HepG2 (cell line): ENCODE measurements around the gene ZNRF4. TPM values are rescaled to one million over a fixed set of nuclear protein-coding genes. Genes with fewer than 3 reads are reported as not detected.

Experiments used
- ATAC-seq: fragments of 200-7000 bp; cut with Tn5 transposase; 3 replicates; pipeline ENCODE4 v1.9.1; 2020; ENCODE audit warnings: mild to moderate bottlenecking, moderate library complexity
- BruUV-seq: library from RNA; stranded (reverse); fragments of 400-500 nt; replicated peaks from 2 replicates; lab custom pipeline; 2021; lab: Mats Ljungman, UMichigan
- CTCF ChIA-PET: fragments of 300-600 bp; formaldehyde crosslinking; extraction: SDS; loops from one replicate; lab custom pipeline; 2021; ENCODE audit warnings: low total read pairs, inconsistent platforms, low intra/inter-chr PET ratio; lab: Yijun Ruan, JAX
- POLR2A ChIA-PET: fragments of 350-600 bp; sonication (Branson Sonifier 250); formaldehyde crosslinking; loops from one replicate; lab custom pipeline; 2020; ENCODE audit warnings: antibody characterized with exemption, inconsistent platforms; lab: Yijun Ruan, JAX
- DNase-seq: peaks from one replicate; pipeline ENCODE4 v3.0.0-alpha.2; 2015; ENCODE audit warnings: low spot score
- FAIRE-seq: peaks from 3 replicates; lab custom pipeline; 2011; peaks lifted over from hg19 to GRCh38; lab: Jason Lieb, UNC
- H2AFZ ChIP-seq: one replicate; pipeline ENCODE4 v1.6.1; 2011; ENCODE audit warnings: low read length, inconsistent platforms
- H3K27ac ChIP-seq: fragments of 300-600 bp; 3 replicates; pipeline ENCODE4 v1.8.0; 2011; ENCODE audit warnings: mixed run types, mild to moderate bottlenecking, mixed read lengths, low read length, inconsistent platforms; ENCODE audit not compliant: insufficient read depth; ENCODE audit errors: extremely low read length
- H3K27me3 ChIP-seq, 2 experiments: fragments of 200-600 bp in 1 of 2; 2 replicates in 1 of 2; 3 replicates in 1 of 2; pipeline versions ENCODE4 v1.6.0 to v1.8.0; 2011; ENCODE audit warnings: low read length in 2 of 2, mild to moderate bottlenecking in 2 of 2, moderate library complexity in 2 of 2, inconsistent platforms in 1 of 2; ENCODE audit not compliant: insufficient read depth in 2 of 2, control insufficient read depth in 1 of 2
- H3K36me3 ChIP-seq, 2 experiments: fragments of 200-600 bp in 1 of 2; replicated peaks in 1 of 2; 2 replicates in 1 of 2; 3 replicates in 1 of 2; pipeline versions ENCODE4 v1.5.1 to v1.8.0; 2011; ENCODE audit warnings: low read length in 2 of 2, inconsistent platforms in 1 of 2; ENCODE audit not compliant: insufficient read depth in 2 of 2, control insufficient read depth in 1 of 2
- H3K4me1 ChIP-seq: 2 replicates; pipeline ENCODE4 v1.5.1; 2012; ENCODE audit warnings: low read length, inconsistent platforms; ENCODE audit not compliant: insufficient read depth
- H3K4me2 ChIP-seq: 2 replicates; pipeline ENCODE4 v1.6.0; 2011; ENCODE audit warnings: low read depth, low read length, inconsistent platforms
- H3K4me3 ChIP-seq, 3 experiments: fragments of 200-600 bp in 1 of 3; sonication (generic), shearing (Covaris generic) in 1 of 3; replicated peaks in 1 of 3; 2 replicates each; pipeline ENCODE4 v1.5.1; 2011 to 2016; ENCODE audit warnings: low read length in 3 of 3, inconsistent platforms in 2 of 3, low read depth in 2 of 3, mild to moderate bottlenecking in 2 of 3, control low read depth in 1 of 3, mixed read lengths in 1 of 3; ENCODE audit not compliant: insufficient read depth in 1 of 3
- H3K79me2 ChIP-seq: one replicate; pipeline ENCODE4 v1.6.1; 2011; ENCODE audit warnings: low read length, inconsistent platforms; ENCODE audit not compliant: insufficient read depth
- H3K9ac ChIP-seq: 2 replicates; pipeline ENCODE4 v1.6.0; 2011; ENCODE audit warnings: mild to moderate bottlenecking, low read depth, low read length, inconsistent platforms; ENCODE audit not compliant: insufficient read depth
- H3K9me3 ChIP-seq: 2 replicates; pipeline ENCODE4 v1.5.1; 2012; ENCODE audit warnings: mild to moderate bottlenecking, low read length
- H4K20me1 ChIP-seq: 2 replicates; pipeline ENCODE4 v1.6.0; 2011; ENCODE audit warnings: inconsistent platforms, mild to moderate bottlenecking, low read length, moderate library complexity; ENCODE audit not compliant: insufficient read depth
- AHR ChIP-seq: IDR thresholded peaks from 2 replicates; pipeline ENCODE4 v1.6.1; 2018; ENCODE audit warnings: missing genetic modification reagents, missing compliant biosample characterization
- ARNT ChIP-seq: fragments of 450-650 bp; IDR thresholded peaks from 2 replicates; pipeline ENCODE4 v1.6.1; 2017
- ASH2L ChIP-seq: fragments of 300-600, 200-600 bp; sonication (generic); IDR thresholded peaks from 2 replicates; pipeline ENCODE4 v1.7.0; 2017; ENCODE audit warnings: low read depth, mild to moderate bottlenecking, moderate library complexity, mixed read lengths, low read length; ENCODE audit not compliant: insufficient read length
- FOSL1 ChIP-seq: sonication (generic); formaldehyde crosslinking; IDR thresholded peaks from 2 replicates; pipeline ENCODE4 v1.9.0; 2021; ENCODE audit warnings: missing genetic modification reagents, borderline replicate concordance
- HIVEP1 ChIP-seq: sonication (generic); formaldehyde crosslinking; IDR thresholded peaks from 2 replicates; pipeline ENCODE4 v1.4.0; 2020; ENCODE audit warnings: mild to moderate bottlenecking, missing genetic modification reagents
- ISX ChIP-seq: sonication (generic); formaldehyde crosslinking; conservative IDR thresholded peaks from 2 replicates; pipeline ENCODE4 v1.5.0; 2020; ENCODE audit warnings: missing genetic modification reagents
- MXI1 ChIP-seq: IDR thresholded peaks from 3 replicates; pipeline ENCODE4 v1.6.1; 2012; ENCODE audit warnings: low read depth, low read length, inconsistent platforms, borderline replicate concordance
- NFYB ChIP-seq: sonication (generic); formaldehyde crosslinking; IDR thresholded peaks from 2 replicates; pipeline ENCODE4 v1.4.0; 2020; ENCODE audit warnings: missing genetic modification reagents
- NFYC ChIP-seq: IDR thresholded peaks from 2 replicates; pipeline ENCODE4 v1.6.1; 2016; ENCODE audit warnings: missing genetic modification reagents, missing compliant biosample characterization
- POLR2AphosphoS5 ChIP-seq: IDR thresholded peaks from 2 replicates; pipeline ENCODE4 v1.6.1; 2012; ENCODE audit warnings: low read depth, low read length
- TEAD3 ChIP-seq: optimal IDR thresholded peaks from 2 replicates; pipeline ENCODE3; 2016; ENCODE audit warnings: borderline replicate concordance
- THAP11 ChIP-seq: IDR thresholded peaks from 2 replicates; pipeline ENCODE4 v1.6.1; 2016; ENCODE audit warnings: missing biosample characterization, missing genetic modification reagents
- U2AF2 ChIP-seq: fragments of 200-400 bp; formaldehyde crosslinking; IDR thresholded peaks from 2 replicates; pipeline ENCODE4 v1.6.1; 2017; ENCODE audit warnings: low read depth, mild to moderate bottlenecking, low read length
- ZKSCAN5 ChIP-seq: sonication (generic); formaldehyde crosslinking; IDR thresholded peaks from 2 replicates; pipeline ENCODE4 v1.5.1; 2020; ENCODE audit warnings: mild to moderate bottlenecking, missing genetic modification reagents
- ZNF143 ChIP-seq: sonication (generic); formaldehyde crosslinking; IDR thresholded peaks from 2 replicates; pipeline ENCODE4 v1.4.0; 2020; ENCODE audit warnings: missing genetic modification reagents
- ZNF331 ChIP-seq: sonication (generic); formaldehyde crosslinking; IDR thresholded peaks from 2 replicates; pipeline ENCODE4 v1.4.0; 2020; ENCODE audit warnings: missing genetic modification reagents
- ZNF44 ChIP-seq: sonication (generic); formaldehyde crosslinking; IDR thresholded peaks from 2 replicates; pipeline ENCODE4 v1.5.1; 2020; ENCODE audit warnings: mild to moderate bottlenecking, missing genetic modification reagents
- ZNF451 ChIP-seq: sonication (generic); formaldehyde crosslinking; IDR thresholded peaks from 2 replicates; pipeline ENCODE4 v1.5.0; 2020; ENCODE audit warnings: mild to moderate bottlenecking, missing genetic modification reagents
- ZNF607 ChIP-seq: sonication (generic); formaldehyde crosslinking; IDR thresholded peaks from 2 replicates; pipeline ENCODE4 v1.5.1; 2020; ENCODE audit warnings: missing genetic modification reagents, mild to moderate bottlenecking, borderline replicate concordance
- ZNF790 ChIP-seq: sonication (generic); formaldehyde crosslinking; IDR thresholded peaks from 2 replicates; pipeline ENCODE4 v1.8.0; 2022; ENCODE audit warnings: missing genetic modification reagents, mild to moderate bottlenecking, borderline replicate concordance
- ZNF816 ChIP-seq: sonication (generic); formaldehyde crosslinking; IDR thresholded peaks from 2 replicates; pipeline ENCODE4 v1.8.0; 2022; ENCODE audit warnings: missing genetic modification reagents, mild to moderate bottlenecking, borderline replicate concordance
- WGBS: methylation state at CpG from one replicate; pipeline ENCODE4 v1.1.6; 2017; ENCODE audit warnings: low lambda C conversion rate; 5-methylcytosine and 5-hydroxymethylcytosine counted together
- in situ Hi-C: cut with HindIII; loops from 2 replicates; pipeline ENCODE4 v1.10.0; 2017; ENCODE audit warnings: low pct_unique_long_range_greater_than_20kb; ENCODE audit not compliant: extremely low pct_ligation_motif_present
- intact Hi-C: fragments of 100-400 bp; cut with micrococcal nuclease; formaldehyde crosslinking; loops from one replicate; pipeline ENCODE4 v1.10.0; 2022; ENCODE audit not compliant: unreplicated experiment
- polyA plus RNA-seq, 8 experiments: library from polyadenylated mRNA; depleted of rRNA in 3 of 8; stranded (reverse) in 7 of 8; unstranded in 1 of 8; fragments of >200 nt; fragmentation: Illumina TruSeq in 4 of 8; extraction: Trizol in 4 of 8; gene quantifications; 2 replicates each; pipeline versions ENCODE4 v1.2.1 to v1.2.3, GENCODE V29; 2011 to 2016; ENCODE audit warnings: low read depth in 4 of 8, missing spikeins in 1 of 8, mixed read lengths in 1 of 8; ENCODE audit not compliant: insufficient read depth in 1 of 8
- total RNA-seq, 5 experiments: library from RNA; depleted of rRNA; stranded (reverse); fragments of >200 nt; fragmentation: Illumina TruSeq; extraction: Trizol; gene quantifications; 2 replicates each; pipeline ENCODE4 v1.2.3, GENCODE V29; 2016; ENCODE audit warnings: low read depth in 1 of 5
- TF ChIP-seq, protein P1 (sequence below): sonication (generic); formaldehyde crosslinking; IDR thresholded peaks from 2 replicates; pipeline ENCODE4 v1.5.0; 2020; ENCODE audit warnings: missing genetic modification reagents

Gene ZNRF4
- total and polyA plus RNA-seq, 2 of the 13 experiments (the other 11 are each of a cell fraction or from before 2014, with no cell fraction given) = not detected

DNA sequence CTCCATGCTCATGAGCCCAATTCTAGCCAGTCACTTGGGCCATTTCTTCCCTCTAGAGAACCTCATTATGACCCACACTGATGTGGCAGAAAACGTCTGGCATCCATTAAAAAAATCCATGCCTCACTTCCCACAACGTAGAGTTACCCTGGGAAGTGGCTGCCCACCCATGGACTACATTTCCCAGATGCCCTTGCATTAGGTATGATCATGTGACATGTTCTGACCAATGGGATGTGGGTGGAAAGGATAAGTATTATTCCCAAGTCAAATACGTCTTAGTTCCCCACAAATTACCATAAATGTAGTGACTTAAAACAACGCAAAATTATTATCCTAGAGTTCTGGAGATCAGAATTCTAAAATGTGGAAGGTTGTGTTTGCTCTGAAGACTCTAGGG lies 47.9 kb upstream of the ZNRF4 start:
- Histone ChIP-seq H3K27ac (no peak overlapping the region), H3K9ac (no peak overlapping the region), H3K4me1 (no peaks in the 10 kb centered on the region), H3K36me3 (no peaks in the 10 kb centered on the region), H4K20me1 (no peaks in the 10 kb centered on the region), H3K4me2 (no peak overlapping the region), H3K79me2 (no peaks in the 10 kb centered on the region), H2AFZ (no peak overlapping the region), H3K9me3 (no peaks in the 10 kb centered on the region), H3K4me3 (no peak overlapping the region), H3K27me3 (no peaks in the 10 kb centered on the region; a peak in 1 of 5 replicates)
- DNase-seq = peak; percentile 12
- intact Hi-C loops = no loop called here
- in situ Hi-C loops = no loop called here
- POLR2A ChIA-PET = no interaction called here
- WGBS = 9% methylated on average over 4 of the region's 4 CpGs
- FAIRE-seq = no peak
- no TSS peak for BruUV-seq
- CTCF ChIA-PET = no interaction called here
- ATAC-seq = no peak
- TF ChIP-seq NFYB (peak; percentile 81), MXI1 (no peak), ZNF607 (no peak), ZNF816 (CRISPR knock-in tag) (no peak), ASH2L (no peak), HIVEP1 (CRISPR knock-in tag) (no peak), ZNF143 (peak; percentile 84), ARNT (no peak), ZNF790 (CRISPR knock-in tag) (no peak), TEAD3 (CRISPR knock-in tag) (no peak), ISX (no peak), NFYC (CRISPR knock-in tag) (peak; percentile 77), THAP11 (CRISPR knock-in tag) (peak; percentile 93), POLR2AphosphoS5 (no peak), FOSL1 (CRISPR knock-in tag) (no peak), AHR (CRISPR knock-in tag) (no peak), U2AF2 (no peak), ZKSCAN5 (CRISPR knock-in tag) (no peak), ZNF44 (CRISPR knock-in tag) (no peak), ZNF331 (CRISPR knock-in tag) (no peak), ZNF451 (CRISPR knock-in tag) (no peak)
- TF ChIP-seq, protein P1, sequence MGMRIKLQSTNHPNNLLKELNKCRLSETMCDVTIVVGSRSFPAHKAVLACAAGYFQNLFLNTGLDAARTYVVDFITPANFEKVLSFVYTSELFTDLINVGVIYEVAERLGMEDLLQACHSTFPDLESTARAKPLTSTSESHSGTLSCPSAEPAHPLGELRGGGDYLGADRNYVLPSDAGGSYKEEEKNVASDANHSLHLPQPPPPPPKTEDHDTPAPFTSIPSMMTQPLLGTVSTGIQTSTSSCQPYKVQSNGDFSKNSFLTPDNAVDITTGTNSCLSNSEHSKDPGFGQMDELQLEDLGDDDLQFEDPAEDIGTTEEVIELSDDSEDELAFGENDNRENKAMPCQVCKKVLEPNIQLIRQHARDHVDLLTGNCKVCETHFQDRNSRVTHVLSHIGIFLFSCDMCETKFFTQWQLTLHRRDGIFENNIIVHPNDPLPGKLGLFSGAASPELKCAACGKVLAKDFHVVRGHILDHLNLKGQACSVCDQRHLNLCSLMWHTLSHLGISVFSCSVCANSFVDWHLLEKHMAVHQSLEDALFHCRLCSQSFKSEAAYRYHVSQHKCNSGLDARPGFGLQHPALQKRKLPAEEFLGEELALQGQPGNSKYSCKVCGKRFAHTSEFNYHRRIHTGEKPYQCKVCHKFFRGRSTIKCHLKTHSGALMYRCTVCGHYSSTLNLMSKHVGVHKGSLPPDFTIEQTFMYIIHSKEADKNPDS (CRISPR knock-in tag) = no peak
